Esophagus squamous epithelium (tissue), 4 donors: ENCODE measurements around the gene NMRAL1.

Experiments used
- CTCF ChIP-seq, 6 experiments: fragments of 450-650 bp in 4 of 6; fragments of 200-600 bp in 2 of 6; sonication (generic) in 2 of 6; IDR thresholded peaks; one replicate each; pipeline ENCODE4 v1.5.1; 2016 to 2019; ENCODE audit warnings: antibody characterized with exemption in 6 of 6, mild to moderate bottlenecking in 4 of 6, moderate library complexity in 4 of 6
- POLR2A ChIP-seq, 4 donors: fragments of 450-650 bp; IDR thresholded peaks; one replicate each; pipeline ENCODE4 v1.6.1; 2017; ENCODE audit warnings: antibody characterized with exemption in 4 of 4, mild to moderate bottlenecking in 4 of 4, moderate library complexity in 3 of 4

GRCh38 chr16:4491898-4492297 is 17.5 kb upstream of the NMRAL1 start:
- TF ChIP-seq POLR2A (IDR thresholded peaks at IDR 0.05) (no peak), CTCF (IDR thresholded peaks at IDR 0.05) (no peak)
